Keratinocyte (primary cell): ENCODE measurements around the gene BRSK2. TPM values are rescaled to one million over a fixed set of nuclear protein-coding genes. Genes with fewer than 3 reads are reported as not detected.

Source experiments
- DNase-seq: peaks from one replicate; pipeline ENCODE4 v3.0.0-alpha.2; 2011; ENCODE audit warnings: low read depth, missing footprints, low spot score
- FAIRE-seq: peaks from 2 replicates; lab custom pipeline; 2011; peaks lifted over from hg19 to GRCh38; lab: Jason Lieb, UNC
- H2AFZ ChIP-seq: 2 replicates; pipeline ENCODE4 v1.6.0; 2012; ENCODE audit warnings: low read length, control low read depth, inconsistent platforms; ENCODE audit not compliant: control insufficient read depth
- H3K27ac ChIP-seq: 2 replicates; pipeline ENCODE4 v1.5.1; 2011; ENCODE audit warnings: low read length; ENCODE audit not compliant: control insufficient read depth, insufficient read depth
- H3K27me3 ChIP-seq: 3 replicates; pipeline ENCODE4 v1.6.0; 2011; ENCODE audit warnings: low read length; ENCODE audit not compliant: control insufficient read depth, insufficient read depth; ENCODE audit errors: extremely low read depth
- H3K36me3 ChIP-seq, 2 experiments: 2 replicates in 1 of 2; 3 replicates in 1 of 2; pipeline ENCODE4 v1.5.1; 2011; ENCODE audit warnings: low read length in 2 of 2, mild to moderate bottlenecking in 1 of 2; ENCODE audit not compliant: control insufficient read depth in 2 of 2, insufficient read depth in 2 of 2; ENCODE audit errors: extremely low read depth in 1 of 2
- H3K4me1 ChIP-seq: 3 replicates; pipeline ENCODE4 v1.5.1; 2011; ENCODE audit warnings: low read length; ENCODE audit not compliant: control insufficient read depth, insufficient read depth; ENCODE audit errors: extremely low read depth
- H3K4me2 ChIP-seq: 3 replicates; pipeline ENCODE4 v1.6.0; 2011; ENCODE audit warnings: low read depth, low read length; ENCODE audit not compliant: control insufficient read depth, insufficient read depth; ENCODE audit errors: extremely low read depth
- H3K4me3 ChIP-seq, 3 experiments: fragments of 200-600 bp in 1 of 3; sonication (generic) in 1 of 3; 2 replicates in 2 of 3; 3 replicates in 1 of 3; pipeline ENCODE4 v1.5.1; 2011 to 2016; ENCODE audit warnings: low read length in 3 of 3, mild to moderate bottlenecking in 3 of 3, control low read depth in 2 of 3, inconsistent platforms in 1 of 3, low read depth in 1 of 3, mixed read lengths in 1 of 3, mixed run types in 1 of 3, moderate library complexity in 1 of 3; ENCODE audit not compliant: control insufficient read depth in 2 of 3, insufficient read depth in 2 of 3; ENCODE audit errors: extremely low read depth in 1 of 3
- H3K79me2 ChIP-seq: 2 replicates; pipeline ENCODE4 v1.6.0; 2012; ENCODE audit warnings: low read length; ENCODE audit not compliant: control insufficient read depth, insufficient read depth
- H3K9ac ChIP-seq: 3 replicates; pipeline ENCODE4 v1.6.0; 2011; ENCODE audit warnings: low read length; ENCODE audit not compliant: control insufficient read depth, insufficient read depth; ENCODE audit errors: extremely low read depth
- H3K9me1 ChIP-seq: 3 replicates; pipeline ENCODE4 v1.6.0; 2011; ENCODE audit warnings: low read length; ENCODE audit not compliant: control insufficient read depth, insufficient read depth; ENCODE audit errors: extremely low read depth
- H3K9me3 ChIP-seq: 2 replicates; pipeline ENCODE4 v1.5.1; 2012; ENCODE audit warnings: low read depth, low read length; ENCODE audit not compliant: control insufficient read depth
- H4K20me1 ChIP-seq: 3 replicates; pipeline ENCODE4 v1.6.0; 2011; ENCODE audit warnings: low read length; ENCODE audit not compliant: control insufficient read depth, insufficient read depth; ENCODE audit errors: extremely low read depth
- EZH2 ChIP-seq: IDR thresholded peaks from one replicate; pipeline ENCODE4 v1.6.1; 2012; ENCODE audit warnings: inconsistent platforms, mild to moderate bottlenecking, low read length, moderate library complexity
- dilution Hi-C: fragments of 300-500 bp; cut with MboI; formaldehyde crosslinking; loops from one replicate; pipeline ENCODE4 v1.7.0; 2020; ENCODE audit warnings: low sequenced_read_pairs; ENCODE audit not compliant: extremely low pct_ligation_motif_present
- polyA plus RNA-seq, 5 experiments: library from polyadenylated mRNA; depleted of rRNA in 3 of 5; stranded (reverse) in 3 of 5; stranded (forward) in 1 of 5; unstranded in 1 of 5; fragments of >200 nt; gene quantifications; 1 replicate in 1 of 5; 2 replicates in 3 of 5; 3 replicates in 1 of 5; pipeline versions ENCODE4 v1.2.1 to v1.2.3, GENCODE V29; 2011 to 2012; ENCODE audit warnings: missing spikeins in 2 of 5, low read depth in 1 of 5, low replicate concordance in 1 of 5
- TF ChIP-seq, protein P1 (sequence below), 3 experiments: IDR thresholded peaks in 1 of 3; conservative IDR thresholded peaks in 1 of 3; optimal IDR thresholded peaks in 1 of 3; 2 replicates in 2 of 3; 3 replicates in 1 of 3; pipeline versions ENCODE3 to v1.5.1; 2011; ENCODE audit warnings: low read length in 3 of 3, mild to moderate bottlenecking in 3 of 3, moderate library complexity in 2 of 3, control low read depth in 1 of 3, inconsistent platforms in 1 of 3; ENCODE audit not compliant: insufficient read depth in 2 of 3; ENCODE audit errors: extremely low read depth in 1 of 3

Gene BRSK2
- polyA plus RNA-seq, 1 donor (not counting 4 experiments of a cell fraction or from before 2014, with no cell fraction given), result 0.09 TPM

DNA sequence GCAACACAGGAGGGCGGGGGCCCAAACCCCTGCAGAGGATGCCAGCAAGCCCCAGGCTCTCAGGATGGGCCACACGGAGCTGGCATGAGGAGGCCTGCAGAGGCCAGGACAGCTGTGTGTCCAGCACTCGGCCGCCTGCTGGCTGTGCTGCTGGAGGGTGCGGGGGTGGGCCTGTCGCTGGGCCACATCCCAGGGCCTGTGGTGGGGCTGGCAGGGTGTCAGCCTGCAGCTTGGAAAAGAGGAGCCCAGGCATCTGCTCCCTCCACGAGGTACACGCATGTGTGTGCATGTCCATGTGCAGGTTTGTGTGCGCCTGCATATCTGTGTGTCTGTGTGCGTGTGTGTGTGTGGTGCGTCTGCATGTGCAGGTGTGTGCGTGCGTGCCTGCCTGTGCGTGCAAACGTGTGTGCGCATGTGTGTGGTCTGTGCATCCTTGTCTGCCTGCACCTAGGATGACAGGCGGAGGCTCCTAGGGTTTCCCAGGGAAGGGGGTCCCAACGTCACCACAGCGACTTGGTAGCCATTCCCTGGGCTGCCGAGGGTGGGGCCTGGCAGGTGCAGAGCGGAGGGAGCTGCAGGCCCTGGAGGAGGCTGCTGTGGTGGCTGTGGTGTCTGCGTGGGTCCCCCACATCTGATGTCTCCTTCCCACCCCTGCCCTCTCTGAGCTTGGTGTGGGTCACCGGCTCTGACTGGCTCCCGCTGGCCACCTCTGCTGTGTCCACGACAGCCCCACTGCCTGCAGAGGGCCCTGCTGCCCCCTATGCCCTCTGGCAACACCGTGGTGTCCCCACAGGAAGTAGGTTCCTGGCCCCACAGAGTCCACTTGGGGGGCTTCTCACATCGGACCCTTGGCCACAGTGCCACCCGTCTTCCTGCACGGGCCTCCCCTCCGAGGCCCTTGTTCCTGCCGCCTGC is 17.1 kb downstream of the BRSK2 start:
- TF ChIP-seq EZH2, result no peak
- TF ChIP-seq, protein P1, sequence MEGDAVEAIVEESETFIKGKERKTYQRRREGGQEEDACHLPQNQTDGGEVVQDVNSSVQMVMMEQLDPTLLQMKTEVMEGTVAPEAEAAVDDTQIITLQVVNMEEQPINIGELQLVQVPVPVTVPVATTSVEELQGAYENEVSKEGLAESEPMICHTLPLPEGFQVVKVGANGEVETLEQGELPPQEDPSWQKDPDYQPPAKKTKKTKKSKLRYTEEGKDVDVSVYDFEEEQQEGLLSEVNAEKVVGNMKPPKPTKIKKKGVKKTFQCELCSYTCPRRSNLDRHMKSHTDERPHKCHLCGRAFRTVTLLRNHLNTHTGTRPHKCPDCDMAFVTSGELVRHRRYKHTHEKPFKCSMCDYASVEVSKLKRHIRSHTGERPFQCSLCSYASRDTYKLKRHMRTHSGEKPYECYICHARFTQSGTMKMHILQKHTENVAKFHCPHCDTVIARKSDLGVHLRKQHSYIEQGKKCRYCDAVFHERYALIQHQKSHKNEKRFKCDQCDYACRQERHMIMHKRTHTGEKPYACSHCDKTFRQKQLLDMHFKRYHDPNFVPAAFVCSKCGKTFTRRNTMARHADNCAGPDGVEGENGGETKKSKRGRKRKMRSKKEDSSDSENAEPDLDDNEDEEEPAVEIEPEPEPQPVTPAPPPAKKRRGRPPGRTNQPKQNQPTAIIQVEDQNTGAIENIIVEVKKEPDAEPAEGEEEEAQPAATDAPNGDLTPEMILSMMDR (optimal IDR thresholded peaks at IDR 0.05 in 1 of 3, IDR thresholded peaks at IDR 0.05 in 1 of 3, conservative IDR thresholded peaks at IDR 0.05 in 1 of 3; ENCODE audit: extremely low read depth in 1 of 3, insufficient read depth in 2 of 3, low read length in 3 of 3), result no peak
- H3K27ac ChIP-seq, result no peak overlapping the region
- no peak overlapping the region for H3K9ac ChIP-seq
- H3K9me3 ChIP-seq, result no peaks in the 10 kb centered on the region
- dilution Hi-C loops, result no loop called here
- DNase-seq (no peak), FAIRE-seq (no peak)
- H3K9me1 ChIP-seq, result no peaks in the 10 kb centered on the region
- H3K4me1 ChIP-seq, result no peaks in the 10 kb centered on the region
- no peaks in the 10 kb centered on the region for H4K20me1 ChIP-seq
- H3K4me3 ChIP-seq, result no peak overlapping the region
- H3K4me2 ChIP-seq, result no peak overlapping the region
- H3K79me2 ChIP-seq, result no peaks in the 10 kb centered on the region
- no peak overlapping the region for H2AFZ ChIP-seq
- no peaks in the 10 kb centered on the region for H3K27me3 ChIP-seq
- no peaks in the 10 kb centered on the region for H3K36me3 ChIP-seq

DNA sequence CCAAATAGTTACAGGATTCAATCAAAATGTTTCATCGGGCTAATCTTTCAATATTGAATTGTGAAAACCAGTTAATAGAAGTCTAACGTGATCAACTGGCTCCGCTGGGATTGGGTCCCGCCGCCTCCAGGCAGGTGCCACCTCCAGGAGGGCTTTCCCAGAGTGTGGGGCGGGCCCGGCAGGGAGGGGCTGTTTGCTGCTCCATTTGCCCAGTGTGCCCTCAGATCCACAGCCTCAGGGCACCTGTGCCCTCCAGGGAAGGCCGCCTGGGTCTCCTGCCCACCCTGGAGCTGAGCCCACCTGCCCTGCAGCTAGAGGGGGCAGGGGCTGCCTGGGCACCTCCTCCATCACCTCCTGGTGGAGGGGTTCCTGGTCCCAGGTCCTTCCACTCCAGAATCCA is 17.9 kb downstream of the BRSK2 start:
- no peak overlapping the region for H3K4me2 ChIP-seq
- H3K4me1 ChIP-seq, result no peaks in the 10 kb centered on the region
- DNase-seq (no peak), FAIRE-seq (no peak)
- H4K20me1 ChIP-seq, result no peaks in the 10 kb centered on the region
- H3K9ac ChIP-seq, result no peak overlapping the region
- no peak overlapping the region for H2AFZ ChIP-seq
- H3K4me3 ChIP-seq, result no peak overlapping the region
- no peaks in the 10 kb centered on the region for H3K79me2 ChIP-seq
- no peak overlapping the region for H3K27ac ChIP-seq
- dilution Hi-C loops, result no loop called here
- no peaks in the 10 kb centered on the region for H3K9me3 ChIP-seq
- H3K27me3 ChIP-seq, result no peaks in the 10 kb centered on the region
- no peaks in the 10 kb centered on the region for H3K9me1 ChIP-seq
- H3K36me3 ChIP-seq, result no peaks in the 10 kb centered on the region
- TF ChIP-seq, protein P1 (optimal IDR thresholded peaks at IDR 0.05 in 1 of 3, IDR thresholded peaks at IDR 0.05 in 1 of 3, conservative IDR thresholded peaks at IDR 0.05 in 1 of 3; ENCODE audit: extremely low read depth in 1 of 3, insufficient read depth in 2 of 3, low read length in 3 of 3), result no peak
- no peak for TF ChIP-seq EZH2
